Panc1 (cell line): ENCODE data around the gene DZIP1. TPM values are rescaled to one million over a fixed set of nuclear protein-coding genes. Genes with fewer than 3 reads are reported as not detected.

Source experiments
- ATAC-seq: fragments of 200-7000 bp; cut with Tn5 transposase; 2 replicates; pipeline ENCODE4 v1.9.1; 2020; ENCODE audit warnings: mild to moderate bottlenecking, moderate library complexity
- BruUV-seq: library from RNA; stranded (reverse); fragments of 400-500 nt; replicated peaks from 2 replicates; lab custom pipeline; 2021; lab: Mats Ljungman, UMichigan
- CTCF ChIA-PET: fragments of 300-600 bp; sonication (Branson Sonifier 250); formaldehyde crosslinking; loops from one replicate; lab custom pipeline; 2022; ENCODE audit warnings: antibody characterized with exemption; lab: Charles Lee
- POLR2A ChIA-PET: fragments of 300-600 bp; sonication (Branson Sonifier 250); formaldehyde crosslinking; loops from one replicate; lab custom pipeline; 2022; ENCODE audit warnings: antibody characterized with exemption; lab: Charles Lee
- DNase-seq: peaks from one replicate; pipeline ENCODE4 v3.0.0-alpha.2; 2010; ENCODE audit warnings: low read depth, low spot score
- H3K27ac ChIP-seq: 2 replicates; pipeline ENCODE4 v1.5.1; 2011; ENCODE audit warnings: mild to moderate bottlenecking, low read length, inconsistent platforms
- H3K27me3 ChIP-seq: fragments of 200-500 bp; sonication (Bioruptor generic); 2 replicates; pipeline ENCODE4 v1.6.0; 2014; ENCODE audit warnings: low read length, inconsistent platforms; ENCODE audit not compliant: control insufficient read depth, insufficient read depth
- H3K36me3 ChIP-seq: fragments of 200-500 bp; sonication (Bioruptor generic); 2 replicates; pipeline ENCODE4 v1.5.1; 2014; ENCODE audit warnings: inconsistent platforms, mild to moderate bottlenecking, low read length, moderate library complexity; ENCODE audit not compliant: control insufficient read depth, insufficient read depth
- H3K4me1 ChIP-seq: 2 replicates; pipeline ENCODE4 v1.5.1; 2011; ENCODE audit warnings: inconsistent platforms, mild to moderate bottlenecking, low read length, moderate library complexity; ENCODE audit not compliant: control insufficient read depth, insufficient read depth
- H3K4me3 ChIP-seq, 2 experiments: 2 replicates each; pipeline ENCODE4 v1.5.1; 2011 to 2012; ENCODE audit warnings: low read depth in 2 of 2, low read length in 2 of 2, mild to moderate bottlenecking in 2 of 2, inconsistent platforms in 1 of 2, moderate library complexity in 1 of 2
- H3K9me3 ChIP-seq: fragments of 200-500 bp; sonication (Bioruptor generic); 2 replicates; pipeline ENCODE4 v1.5.1; 2014; ENCODE audit warnings: low read depth, mild to moderate bottlenecking, inconsistent platforms, low read length, moderate library complexity; ENCODE audit not compliant: control insufficient read depth, insufficient read depth
- POLR2AphosphoS5 ChIP-seq: IDR thresholded peaks from 2 replicates; pipeline ENCODE4 v1.6.1; 2012; ENCODE audit warnings: mild to moderate bottlenecking, low read depth, low read length, moderate library complexity
- REST ChIP-seq, 2 experiments: IDR thresholded peaks; 2 replicates each; pipeline ENCODE4 v1.6.1; 2011 to 2012; ENCODE audit warnings: low read depth in 2 of 2, control low read depth in 1 of 2, low read length in 1 of 2, mild to moderate bottlenecking in 1 of 2, moderate library complexity in 1 of 2; ENCODE audit not compliant: insufficient read depth in 1 of 2
- SIN3A ChIP-seq: IDR thresholded peaks from 2 replicates; pipeline ENCODE4 v1.6.1; 2012; ENCODE audit warnings: low read depth, mild to moderate bottlenecking, low read length, moderate library complexity, borderline replicate concordance; ENCODE audit not compliant: insufficient read depth
- TCF7L2 ChIP-seq: IDR thresholded peaks from 2 replicates; pipeline ENCODE4 v1.6.1; 2011; ENCODE audit warnings: mild to moderate bottlenecking, low read depth, low read length, inconsistent platforms
- in situ Hi-C: cut with HindIII; loops from 2 replicates; pipeline ENCODE4 v1.10.0; 2016; ENCODE audit warnings: low sequenced_read_pairs, low pct_unique_long_range_greater_than_20kb
- intact Hi-C: fragments of 100-400 bp; cut with micrococcal nuclease; formaldehyde crosslinking; loops from one replicate; pipeline ENCODE4 v1.10.0; 2022; ENCODE audit not compliant: unreplicated experiment
- total RNA-seq: library from RNA; stranded (reverse); gene quantifications from one replicate; pipeline ENCODE4 v1.2.1, GENCODE V29; 2021; ENCODE audit not compliant: unreplicated experiment
- TF ChIP-seq, protein P1 (sequence below): fragments of 450-650 bp; IDR thresholded peaks from 2 replicates; pipeline ENCODE4 v1.5.1; 2017; ENCODE audit warnings: mild to moderate bottlenecking

The DZIP1 gene
- total RNA-seq, 1 experiment from 2014 or later = 22.9 TPM

DNA sequence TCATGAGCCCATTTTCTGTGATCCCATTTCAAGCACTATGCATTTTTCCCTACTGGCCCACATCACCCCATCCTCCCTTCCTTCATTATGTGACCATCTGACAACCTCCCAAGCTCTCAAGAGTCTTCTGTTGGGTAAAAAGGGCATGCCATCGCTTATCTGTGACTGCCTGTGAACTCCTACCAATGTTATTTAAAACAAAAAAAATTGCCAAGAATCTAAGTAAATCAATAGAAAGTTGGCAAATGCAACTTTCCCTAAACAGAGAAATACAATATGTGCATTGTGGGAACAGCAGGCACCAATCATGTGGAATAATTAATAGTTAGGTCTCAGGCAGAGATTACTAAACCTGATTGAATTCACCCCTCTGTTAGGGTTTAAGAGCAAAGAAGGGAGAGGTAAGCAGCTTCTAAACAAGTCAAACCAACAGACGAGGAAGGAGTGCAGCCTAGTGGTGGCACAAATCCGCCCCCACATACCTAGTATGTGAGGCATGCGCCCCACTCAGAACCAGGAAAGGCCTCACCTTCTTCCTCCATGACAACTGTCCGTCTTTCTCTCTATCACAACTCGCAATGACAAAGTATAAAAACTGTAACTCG, 29.8 kb downstream of the DZIP1 start:
- H3K27ac ChIP-seq = no peak overlapping the region
- POLR2A ChIA-PET = no interaction called here
- H3K27me3 ChIP-seq = no peaks in the 10 kb centered on the region
- TF ChIP-seq SIN3A = no peak
- TF ChIP-seq REST (IDR thresholded peaks at IDR 0.05; ENCODE audit: insufficient read depth in 1 of 2, low read depth in 2 of 2, low read length in 1 of 2) = no peak
- TF ChIP-seq POLR2AphosphoS5 = no peak
- no peak for TF ChIP-seq TCF7L2
- TF ChIP-seq, protein P1, sequence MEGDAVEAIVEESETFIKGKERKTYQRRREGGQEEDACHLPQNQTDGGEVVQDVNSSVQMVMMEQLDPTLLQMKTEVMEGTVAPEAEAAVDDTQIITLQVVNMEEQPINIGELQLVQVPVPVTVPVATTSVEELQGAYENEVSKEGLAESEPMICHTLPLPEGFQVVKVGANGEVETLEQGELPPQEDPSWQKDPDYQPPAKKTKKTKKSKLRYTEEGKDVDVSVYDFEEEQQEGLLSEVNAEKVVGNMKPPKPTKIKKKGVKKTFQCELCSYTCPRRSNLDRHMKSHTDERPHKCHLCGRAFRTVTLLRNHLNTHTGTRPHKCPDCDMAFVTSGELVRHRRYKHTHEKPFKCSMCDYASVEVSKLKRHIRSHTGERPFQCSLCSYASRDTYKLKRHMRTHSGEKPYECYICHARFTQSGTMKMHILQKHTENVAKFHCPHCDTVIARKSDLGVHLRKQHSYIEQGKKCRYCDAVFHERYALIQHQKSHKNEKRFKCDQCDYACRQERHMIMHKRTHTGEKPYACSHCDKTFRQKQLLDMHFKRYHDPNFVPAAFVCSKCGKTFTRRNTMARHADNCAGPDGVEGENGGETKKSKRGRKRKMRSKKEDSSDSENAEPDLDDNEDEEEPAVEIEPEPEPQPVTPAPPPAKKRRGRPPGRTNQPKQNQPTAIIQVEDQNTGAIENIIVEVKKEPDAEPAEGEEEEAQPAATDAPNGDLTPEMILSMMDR = no peak
- intact Hi-C loops = no loop called here
- no peak overlapping the region for H3K4me3 ChIP-seq
- DNase-seq (no peak), ATAC-seq (no peak)
- H3K9me3 ChIP-seq = no peaks in the 10 kb centered on the region
- no TSS peak for BruUV-seq
- in situ Hi-C loops = no loop called here
- H3K4me1 ChIP-seq = no peaks in the 10 kb centered on the region
- H3K36me3 ChIP-seq = peaks cover 5% of the 10 kb centered on the region
- CTCF ChIA-PET = no interaction called here

- in situ Hi-C loops = no loop called here
- Histone ChIP-seq H3K9me3 (no peaks in the 10 kb centered on the region), H3K4me1 (no peaks in the 10 kb centered on the region), H3K36me3 (no peaks in the 10 kb centered on the region; the same call in 1 of the 2 replicates), H3K4me3 (no peak overlapping the region), H3K27me3 (no peaks in the 10 kb centered on the region), H3K27ac (no peak overlapping the region)
- ChIA-PET CTCF (no interaction called here), POLR2A (no interaction called here)
- intact Hi-C loops = no loop called here
- ATAC-seq (no peak), DNase-seq (no peak)
- no peak for TF ChIP-seq POLR2AphosphoS5
- TF ChIP-seq SIN3A = no peak
- TF ChIP-seq TCF7L2 = no peak
- TF ChIP-seq, protein P1 = no peak
- TF ChIP-seq REST (IDR thresholded peaks at IDR 0.05; ENCODE audit: insufficient read depth in 1 of 2, low read depth in 2 of 2, low read length in 1 of 2) = no peak
- no TSS peak for BruUV-seq
Measured at GRCh38 chr13:95608640-95609323, 35.7 kb downstream of the DZIP1 start.
